ENCODE data around the gene FHOD1.

Gene FHOD1

GRCh38 chr16:67277294-67277998, 30.2 kb upstream of the FHOD1 start:
- no peak for DNase-seq

- no peak for DNase-seq
Observed at GRCh38 chr16:67275321-67275720, 28.0 kb upstream of the FHOD1 start.

GRCh38 chr16:67271446-67271845, 24.2 kb upstream of the FHOD1 start:
- no peak for DNase-seq

- DNase-seq = no peak
Observed at GRCh38 chr16:67270931-67271338, 23.7 kb upstream of the FHOD1 start.

- DNase-seq = no peak
Observed at GRCh38 chr16:67269766-67270165, 22.5 kb upstream of the FHOD1 start.

- DNase-seq = no peak
Observed at GRCh38 chr16:67268136-67268579, 20.9 kb upstream of the FHOD1 start.

GRCh38 chr16:67265834-67266233, 18.6 kb upstream of the FHOD1 start:
- DNase-seq = no peak

GRCh38 chr16:67264866-67265265, 17.6 kb upstream of the FHOD1 start:
- DNase-seq = no peak

- no peak for DNase-seq
Observed at GRCh38 chr16:67264277-67264676, 17.0 kb upstream of the FHOD1 start.

- no peak for DNase-seq
Observed at GRCh38 chr16:67263201-67263600, 15.9 kb upstream of the FHOD1 start.

GRCh38 chr16:67260426-67261063, 13.3 kb upstream of the FHOD1 start:
- no peak for DNase-seq

- DNase-seq = no peak
Observed at GRCh38 chr16:67259705-67260104, 12.4 kb upstream of the FHOD1 start.

GRCh38 chr16:67258161-67258835, 11.0 kb upstream of the FHOD1 start:
- DNase-seq = no peak

- DNase-seq = no peak
Observed at GRCh38 chr16:67257486-67258160, 10.3 kb upstream of the FHOD1 start.

GRCh38 chr16:67256701-67257230, 9.5 kb upstream of the FHOD1 start:
- no peak for DNase-seq

GRCh38 chr16:67255553-67256221, 8.4 kb upstream of the FHOD1 start:
- DNase-seq = no peak

GRCh38 chr16:67254801-67255552, 7.7 kb upstream of the FHOD1 start:
- no peak for DNase-seq

GRCh38 chr16:67252609-67253497, 5.6 kb upstream of the FHOD1 start:
- DNase-seq = no peak

GRCh38 chr16:67250045-67250327, 2.7 kb upstream of the FHOD1 start:
- no peak for DNase-seq

GRCh38 chr16:67249178-67250044, 2.1 kb upstream of the FHOD1 start:
- no peak for DNase-seq
